ENCODE data around the gene TTC39C. TPM values are rescaled to one million over a fixed set of nuclear protein-coding genes. Genes with fewer than 3 reads are reported as not detected.

The TTC39C gene
- total and polyA plus RNA-seq, 2 experiments from 2014 or later: 69.4 to 136 TPM

DNA sequence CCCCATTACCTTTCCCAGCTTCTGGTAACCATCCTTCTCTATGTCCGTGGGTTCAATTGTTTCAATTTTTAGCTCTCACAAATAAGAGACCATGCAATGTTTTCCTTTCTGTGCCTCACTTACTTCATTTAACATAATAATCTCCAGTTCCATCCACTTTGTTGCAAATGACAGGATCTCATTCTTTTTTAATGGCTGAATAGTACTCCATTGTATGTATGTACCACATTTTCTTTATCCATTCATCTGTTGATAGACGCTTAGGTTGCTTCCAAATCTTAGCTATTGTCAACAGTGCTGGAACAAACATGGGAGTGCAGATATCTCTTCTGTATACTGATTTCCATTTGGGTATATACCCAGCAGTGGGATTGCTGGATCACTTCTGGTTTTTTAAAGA is 126.1 kb downstream of the TTC39C start (continued):
- no peak for TF ChIP-seq CREB1 (CRISPR knock-in tag; IDR thresholded peaks at IDR 0.05; ENCODE audit: low read depth)
- TF ChIP-seq EZH2 (IDR thresholded peaks at IDR 0.05; ENCODE audit: low read depth, unreplicated experiment): no peak
- no peak for TF ChIP-seq EZH2phosphoT487 (IDR thresholded peaks at IDR 0.05; ENCODE audit: unreplicated experiment)
- TF ChIP-seq, protein P1, sequence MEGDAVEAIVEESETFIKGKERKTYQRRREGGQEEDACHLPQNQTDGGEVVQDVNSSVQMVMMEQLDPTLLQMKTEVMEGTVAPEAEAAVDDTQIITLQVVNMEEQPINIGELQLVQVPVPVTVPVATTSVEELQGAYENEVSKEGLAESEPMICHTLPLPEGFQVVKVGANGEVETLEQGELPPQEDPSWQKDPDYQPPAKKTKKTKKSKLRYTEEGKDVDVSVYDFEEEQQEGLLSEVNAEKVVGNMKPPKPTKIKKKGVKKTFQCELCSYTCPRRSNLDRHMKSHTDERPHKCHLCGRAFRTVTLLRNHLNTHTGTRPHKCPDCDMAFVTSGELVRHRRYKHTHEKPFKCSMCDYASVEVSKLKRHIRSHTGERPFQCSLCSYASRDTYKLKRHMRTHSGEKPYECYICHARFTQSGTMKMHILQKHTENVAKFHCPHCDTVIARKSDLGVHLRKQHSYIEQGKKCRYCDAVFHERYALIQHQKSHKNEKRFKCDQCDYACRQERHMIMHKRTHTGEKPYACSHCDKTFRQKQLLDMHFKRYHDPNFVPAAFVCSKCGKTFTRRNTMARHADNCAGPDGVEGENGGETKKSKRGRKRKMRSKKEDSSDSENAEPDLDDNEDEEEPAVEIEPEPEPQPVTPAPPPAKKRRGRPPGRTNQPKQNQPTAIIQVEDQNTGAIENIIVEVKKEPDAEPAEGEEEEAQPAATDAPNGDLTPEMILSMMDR (conservative IDR thresholded peaks at IDR 0.05; ENCODE audit: low read depth in 2 of 2): no peak

DNA sequence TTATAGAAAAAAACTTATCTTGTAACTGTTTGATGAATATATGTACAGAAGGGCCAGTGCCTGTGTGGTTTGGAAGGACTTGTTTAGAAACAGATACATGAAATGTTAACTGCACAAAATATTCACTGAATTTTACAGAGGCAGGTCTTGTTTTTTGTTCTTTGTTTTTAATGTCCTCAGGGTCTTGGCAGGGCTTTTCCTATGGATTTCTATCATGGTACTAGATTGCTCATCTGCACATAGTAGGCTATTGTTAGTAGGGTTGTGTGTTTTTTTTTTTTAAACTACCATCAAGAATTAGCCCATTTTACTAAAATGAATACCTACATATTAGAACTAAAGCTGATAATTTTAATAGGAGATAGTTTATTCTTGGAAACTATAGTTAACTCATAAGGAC is 127.8 kb downstream of the TTC39C start:
- H3F3A ChIP-seq (replicated peaks; ENCODE audit: low read depth): peaks cover 5% of the 10 kb centered on the region; the same call in 1 of the 2 replicates
- H2AFZ ChIP-seq: no peak overlapping the region
- H3K36me3 ChIP-seq (ENCODE audit: insufficient read depth): peaks cover 14% of the 10 kb centered on the region; the same call in 1 of the 2 replicates
- peaks cover 11% of the 10 kb centered on the region for H3K4me1 ChIP-seq (ENCODE audit: insufficient read depth)
- no peak overlapping the region for H3K27ac Mint-ChIP-seq
- no peak overlapping the region for H3K27ac ChIP-seq (ENCODE audit: low read depth)
- no peak overlapping the region for H3K4me3 Mint-ChIP-seq
- DNase-seq (ENCODE audit: low spot score) (no peak), ATAC-seq (no peak)
- H3K36me3 Mint-ChIP-seq (ENCODE audit: low read depth): peaks cover 15% of the 10 kb centered on the region
- H3K27me3 Mint-ChIP-seq (ENCODE audit: insufficient read depth, low read depth, poor library complexity): peaks cover 5% of the 10 kb centered on the region
- no peaks in the 10 kb centered on the region for H3K27me3 ChIP-seq (ENCODE audit: insufficient read depth)
- H3K4me3 ChIP-seq: no peak overlapping the region
- peaks cover 22% of the 10 kb centered on the region for H3K79me2 ChIP-seq (replicated peaks; ENCODE audit: insufficient read depth)
- no peaks in the 10 kb centered on the region for H3K9me2 ChIP-seq (ENCODE audit: insufficient read depth)
- H4K20me1 ChIP-seq (replicated peaks; ENCODE audit: insufficient read depth): no peaks in the 10 kb centered on the region
- peaks cover 14% of the 10 kb centered on the region for H3K4me1 Mint-ChIP-seq
- no peak overlapping the region for H3K4me2 ChIP-seq
- peaks cover 2% of the 10 kb centered on the region; the same call in 1 of the 3 replicates for H3K9me3 Mint-ChIP-seq
- TF ChIP-seq, protein P1 (conservative IDR thresholded peaks at IDR 0.05; ENCODE audit: low read depth in 2 of 2): no peak
- TF ChIP-seq, protein P2, sequence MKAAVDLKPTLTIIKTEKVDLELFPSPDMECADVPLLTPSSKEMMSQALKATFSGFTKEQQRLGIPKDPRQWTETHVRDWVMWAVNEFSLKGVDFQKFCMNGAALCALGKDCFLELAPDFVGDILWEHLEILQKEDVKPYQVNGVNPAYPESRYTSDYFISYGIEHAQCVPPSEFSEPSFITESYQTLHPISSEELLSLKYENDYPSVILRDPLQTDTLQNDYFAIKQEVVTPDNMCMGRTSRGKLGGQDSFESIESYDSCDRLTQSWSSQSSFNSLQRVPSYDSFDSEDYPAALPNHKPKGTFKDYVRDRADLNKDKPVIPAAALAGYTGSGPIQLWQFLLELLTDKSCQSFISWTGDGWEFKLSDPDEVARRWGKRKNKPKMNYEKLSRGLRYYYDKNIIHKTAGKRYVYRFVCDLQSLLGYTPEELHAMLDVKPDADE (IDR thresholded peaks at IDR 0.05): no peak
- TF ChIP-seq NANOG (IDR thresholded peaks at IDR 0.05; ENCODE audit: borderline replicate concordance) (no peak), POLR2AphosphoS5 (IDR thresholded peaks at IDR 0.05; ENCODE audit: low read depth) (no peak), CREB1 (CRISPR knock-in tag; IDR thresholded peaks at IDR 0.05; ENCODE audit: low read depth) (no peak), EZH2phosphoT487 (IDR thresholded peaks at IDR 0.05; ENCODE audit: unreplicated experiment) (no peak), REST (IDR thresholded peaks at IDR 0.05; ENCODE audit: unreplicated experiment) (no peak), ZNF331 (CRISPR knock-in tag; IDR thresholded peaks at IDR 0.05; ENCODE audit: low read depth) (no peak), JUNB (IDR thresholded peaks at IDR 0.05; ENCODE audit: unreplicated experiment) (no peak)

Data from GM23338 (cell line).